Thyroid gland (tissue), 4 donors: ENCODE data around the gene MIA2. TPM values are rescaled to one million over a fixed set of nuclear protein-coding genes. Genes with fewer than 3 reads are reported as not detected.
A peak's percentile ranks its signal among the peaks of the same experiment; 100 is the strongest.
"Not testable (repeated sequence)": the region's sequence is repeated elsewhere in the genome, so short reads cannot be mapped to it uniquely, and the experiment has no call there.

Source experiments
- DNase-seq, 2 donors: peaks; one replicate each; pipeline ENCODE4 v3.0.0-alpha.2; 2019
- H3K27ac ChIP-seq, 3 donors: fragments of 200-600 bp; sonication (generic); 1 replicate in 2 of 3; 2 replicates in 1 of 3; pipeline ENCODE4 v1.5.1; 2016 to 2019; ENCODE audit warnings: mild to moderate bottlenecking in 1 of 3, moderate library complexity in 1 of 3
- H3K27me3 ChIP-seq: fragments of 200-600 bp; sonication (generic); one replicate; pipeline ENCODE4 v1.5.1; 2019
- H3K36me3 ChIP-seq, 2 donors: fragments of 200-600 bp; sonication (generic); one replicate each; pipeline ENCODE4 v1.5.1; 2016 to 2019
- H3K4me1 ChIP-seq, 2 donors: fragments of 200-600 bp; sonication (generic); one replicate each; pipeline ENCODE4 v1.5.1; 2017 to 2019
- H3K4me3 ChIP-seq, 3 donors: fragments of 200-600 bp; sonication (generic); replicated peaks in 1 of 3; 1 replicate in 2 of 3; 2 replicates in 1 of 3; pipeline ENCODE4 v1.5.1; 2016; ENCODE audit warnings: mild to moderate bottlenecking in 1 of 3
- H3K9me3 ChIP-seq: fragments of 200-600 bp; sonication (generic); one replicate; pipeline ENCODE4 v1.5.1; 2017
- POLR2A ChIP-seq, 2 donors: fragments of 450-650 bp; IDR thresholded peaks; one replicate each; pipeline ENCODE4 v1.6.1; 2017; ENCODE audit warnings: antibody characterized with exemption in 2 of 2, mild to moderate bottlenecking in 2 of 2, moderate library complexity in 1 of 2
- WGBS, 2 donors: methylation state at CpG; one replicate each; pipeline ENCODE4 v1.1.5; 2017; 5-methylcytosine and 5-hydroxymethylcytosine counted together
- intact Hi-C: fragments of 100-400 bp; cut with DNase I; formaldehyde crosslinking; loops from one replicate; pipeline ENCODE4 v1.15.1; 2023
- total RNA-seq, 4 donors: library from RNA; depleted of rRNA; stranded (reverse); fragments of >200 nt; gene quantifications; one replicate each; pipeline ENCODE4 v1.2.3, GENCODE V29; 2016
- TF ChIP-seq, protein P1 (sequence below), 6 experiments: fragments of 200-600 bp in 3 of 6; fragments of 450-650 bp in 3 of 6; sonication (generic) in 3 of 6; IDR thresholded peaks; one replicate each; pipeline ENCODE4 v1.5.1; 2016 to 2019; ENCODE audit warnings: antibody characterized with exemption in 6 of 6, mild to moderate bottlenecking in 2 of 6, inconsistent platforms in 1 of 6, moderate library complexity in 1 of 6

The MIA2 gene
- total RNA-seq, 4 donors from 2014 or later: 41.6 to 49.1 (median 45.6) TPM

DNA sequence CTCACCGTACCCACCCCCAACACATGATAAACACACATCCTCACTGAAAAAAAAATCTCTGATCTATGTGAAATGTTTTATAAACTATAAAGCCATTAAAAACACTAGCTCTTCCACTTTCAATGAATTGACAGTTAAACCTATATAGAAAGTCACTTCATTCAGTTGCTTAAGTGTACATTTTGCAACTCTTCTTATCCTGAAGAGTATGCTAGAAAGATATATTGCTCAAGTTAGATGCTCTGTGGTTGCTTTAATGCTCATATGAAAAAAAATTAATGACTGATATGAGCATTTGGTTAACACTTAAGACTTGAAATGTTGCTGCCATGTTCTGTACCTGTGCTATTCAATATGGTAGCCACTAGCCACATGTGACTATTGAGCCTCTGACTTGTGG is 21.0 kb upstream of the MIA2 start:
- 43 to 96% methylated on average over 1 of the region's 1 CpG for WGBS, 2 donors

GRCh38 chr14:39217214-39217879 is 16.4 kb upstream of the MIA2 start:
- no peak overlapping the region for H3K27ac ChIP-seq
- 81 to 82% methylated on average over 8 of the region's 8 CpGs for WGBS, 2 donors
- H3K27me3 ChIP-seq: no peaks in the 10 kb centered on the region
- H3K4me1 ChIP-seq: peaks cover 0 to 4% of the 10 kb centered on the region in 2 donors
- H3K4me3 ChIP-seq: no peak overlapping the region
- H3K36me3 ChIP-seq: no peaks in the 10 kb centered on the region
- no peak for TF ChIP-seq POLR2A (IDR thresholded peaks at IDR 0.05)
- TF ChIP-seq, protein P1, sequence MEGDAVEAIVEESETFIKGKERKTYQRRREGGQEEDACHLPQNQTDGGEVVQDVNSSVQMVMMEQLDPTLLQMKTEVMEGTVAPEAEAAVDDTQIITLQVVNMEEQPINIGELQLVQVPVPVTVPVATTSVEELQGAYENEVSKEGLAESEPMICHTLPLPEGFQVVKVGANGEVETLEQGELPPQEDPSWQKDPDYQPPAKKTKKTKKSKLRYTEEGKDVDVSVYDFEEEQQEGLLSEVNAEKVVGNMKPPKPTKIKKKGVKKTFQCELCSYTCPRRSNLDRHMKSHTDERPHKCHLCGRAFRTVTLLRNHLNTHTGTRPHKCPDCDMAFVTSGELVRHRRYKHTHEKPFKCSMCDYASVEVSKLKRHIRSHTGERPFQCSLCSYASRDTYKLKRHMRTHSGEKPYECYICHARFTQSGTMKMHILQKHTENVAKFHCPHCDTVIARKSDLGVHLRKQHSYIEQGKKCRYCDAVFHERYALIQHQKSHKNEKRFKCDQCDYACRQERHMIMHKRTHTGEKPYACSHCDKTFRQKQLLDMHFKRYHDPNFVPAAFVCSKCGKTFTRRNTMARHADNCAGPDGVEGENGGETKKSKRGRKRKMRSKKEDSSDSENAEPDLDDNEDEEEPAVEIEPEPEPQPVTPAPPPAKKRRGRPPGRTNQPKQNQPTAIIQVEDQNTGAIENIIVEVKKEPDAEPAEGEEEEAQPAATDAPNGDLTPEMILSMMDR (IDR thresholded peaks at IDR 0.05): no peak
- no peak for DNase-seq
- intact Hi-C loops: no loop called here
- no peaks in the 10 kb centered on the region for H3K9me3 ChIP-seq

More for the DNA sequence above, 21.0 kb upstream of the MIA2 start:
- H3K9me3 ChIP-seq: no peaks in the 10 kb centered on the region
- no peak for DNase-seq
- intact Hi-C loops: no loop called here
- H3K27ac ChIP-seq: no peak overlapping the region
- H3K36me3 ChIP-seq: no peaks in the 10 kb centered on the region
- H3K4me3 ChIP-seq: no peak overlapping the region
- no peaks in the 10 kb centered on the region for H3K4me1 ChIP-seq
- no peaks in the 10 kb centered on the region for H3K27me3 ChIP-seq
- no peak for TF ChIP-seq POLR2A (IDR thresholded peaks at IDR 0.05)
- TF ChIP-seq, protein P1 (IDR thresholded peaks at IDR 0.05): no peak

GRCh38 chr14:39218171-39218769 is 15.4 kb upstream of the MIA2 start:
- no peak overlapping the region for H3K27ac ChIP-seq
- no peak for TF ChIP-seq POLR2A (IDR thresholded peaks at IDR 0.05)
- TF ChIP-seq, protein P1 (IDR thresholded peaks at IDR 0.05): no peak
- no peaks in the 10 kb centered on the region for H3K9me3 ChIP-seq
- H3K4me3 ChIP-seq: no peak overlapping the region
- peaks cover 0 to 4% of the 10 kb centered on the region in 2 donors for H3K4me1 ChIP-seq
- peak; percentile 19 to 26 for DNase-seq
- no peaks in the 10 kb centered on the region for H3K27me3 ChIP-seq
- 41 to 44% methylated on average over 5 of the region's 5 CpGs for WGBS, 2 donors
- intact Hi-C loops: no loop called here
- no peaks in the 10 kb centered on the region for H3K36me3 ChIP-seq

DNA sequence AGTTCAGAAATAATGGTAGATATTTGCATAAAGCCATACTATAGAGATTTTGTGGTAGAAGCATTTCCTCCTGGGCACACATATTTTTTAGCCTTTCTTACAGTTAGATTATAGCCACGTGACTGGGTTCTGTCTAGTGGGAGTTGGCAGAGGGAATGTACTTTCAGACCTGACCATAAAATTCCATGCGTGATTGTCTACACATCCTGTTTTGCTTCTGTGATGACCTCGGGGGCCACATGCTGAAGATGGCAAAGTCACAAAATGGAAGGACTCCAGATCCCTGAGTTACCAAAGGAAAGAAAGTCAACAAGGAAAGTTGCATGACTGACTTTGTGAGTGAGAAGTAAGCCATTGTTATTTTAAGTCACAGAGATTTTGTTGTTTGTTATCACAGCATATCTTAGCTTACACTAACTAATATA is 14.6 kb upstream of the MIA2 start:
- H3K36me3 ChIP-seq: no peaks in the 10 kb centered on the region
- no peaks in the 10 kb centered on the region for H3K27me3 ChIP-seq
- peaks cover 0 to 4% of the 10 kb centered on the region in 2 donors for H3K4me1 ChIP-seq
- H3K9me3 ChIP-seq: no peaks in the 10 kb centered on the region
- H3K4me3 ChIP-seq: no peak overlapping the region
- TF ChIP-seq POLR2A (IDR thresholded peaks at IDR 0.05): no peak
- TF ChIP-seq, protein P1 (IDR thresholded peaks at IDR 0.05): no peak
- WGBS, 2 donors: 66 to 77% methylated on average over 3 of the region's 3 CpGs
- H3K27ac ChIP-seq: no peak overlapping the region
- no peak for DNase-seq
- intact Hi-C loops: no loop called here

DNA sequence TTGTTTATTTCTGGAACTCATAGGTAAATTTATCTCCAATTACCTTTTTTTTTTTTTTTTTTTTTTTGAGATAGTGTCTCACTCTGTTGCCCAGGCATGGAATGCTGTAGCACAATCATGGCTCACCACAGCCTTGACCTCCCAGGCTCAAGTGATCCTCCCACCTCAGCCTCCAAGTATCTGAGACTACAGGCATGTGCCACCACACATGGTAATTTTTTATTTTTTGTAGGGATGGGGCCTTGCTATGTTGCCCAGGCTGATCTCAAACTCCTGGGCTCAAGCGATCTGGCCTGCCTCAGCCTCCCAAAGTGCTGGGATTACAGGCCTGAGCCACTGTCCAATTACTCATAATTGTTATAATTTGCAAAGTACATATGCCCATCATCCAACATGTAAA is 13.2 kb upstream of the MIA2 start:
- H3K36me3 ChIP-seq, H3K4me3 ChIP-seq, H3K27ac ChIP-seq, H3K27me3 ChIP-seq, intact Hi-C loops, DNase-seq, H3K4me1 ChIP-seq, H3K9me3 ChIP-seq: not testable (repeated sequence)
- 89 to 100% methylated on average over 1 of the region's 1 CpG for WGBS, 2 donors
